ENCODE results near the gene DDX17. TPM values are rescaled to one million over a fixed set of nuclear protein-coding genes. Genes with fewer than 3 reads are reported as not detected.

DDX17 gene
- total RNA-seq, 1 donor: 576 TPM

GRCh38 chr22:38452373-38453065 lies 53.6 kb downstream of the DDX17 start:
- Histone ChIP-seq H3K27me3 (ENCODE audit: insufficient read depth, low read length) (peaks cover 40% of the 10 kb centered on the region), H3K4me1 (ENCODE audit: insufficient read depth, low read length) (peaks cover 8% of the 10 kb centered on the region), H3K9me3 (ENCODE audit: low read depth, low read length) (no peaks in the 10 kb centered on the region), H3K4me3 (ENCODE audit: low read length) (no peak overlapping the region)

- Histone ChIP-seq H3K4me1 (ENCODE audit: insufficient read depth, low read length) (peaks cover 8% of the 10 kb centered on the region), H3K27me3 (ENCODE audit: insufficient read depth, low read length) (peaks cover 33% of the 10 kb centered on the region), H3K9me3 (ENCODE audit: low read depth, low read length) (no peaks in the 10 kb centered on the region), H3K4me3 (ENCODE audit: low read length) (no peak overlapping the region)
These were observed 54.2 kb downstream of the DDX17 start for GRCh38 chr22:38451864-38452263.

- Histone ChIP-seq H3K4me3 (ENCODE audit: low read length) (no peak overlapping the region), H3K27me3 (ENCODE audit: insufficient read depth, low read length) (peaks cover 29% of the 10 kb centered on the region), H3K4me1 (ENCODE audit: insufficient read depth, low read length) (peaks cover 8% of the 10 kb centered on the region), H3K9me3 (ENCODE audit: low read depth, low read length) (no peaks in the 10 kb centered on the region)
These were observed 54.7 kb downstream of the DDX17 start for GRCh38 chr22:38451404-38451803.

DNA sequence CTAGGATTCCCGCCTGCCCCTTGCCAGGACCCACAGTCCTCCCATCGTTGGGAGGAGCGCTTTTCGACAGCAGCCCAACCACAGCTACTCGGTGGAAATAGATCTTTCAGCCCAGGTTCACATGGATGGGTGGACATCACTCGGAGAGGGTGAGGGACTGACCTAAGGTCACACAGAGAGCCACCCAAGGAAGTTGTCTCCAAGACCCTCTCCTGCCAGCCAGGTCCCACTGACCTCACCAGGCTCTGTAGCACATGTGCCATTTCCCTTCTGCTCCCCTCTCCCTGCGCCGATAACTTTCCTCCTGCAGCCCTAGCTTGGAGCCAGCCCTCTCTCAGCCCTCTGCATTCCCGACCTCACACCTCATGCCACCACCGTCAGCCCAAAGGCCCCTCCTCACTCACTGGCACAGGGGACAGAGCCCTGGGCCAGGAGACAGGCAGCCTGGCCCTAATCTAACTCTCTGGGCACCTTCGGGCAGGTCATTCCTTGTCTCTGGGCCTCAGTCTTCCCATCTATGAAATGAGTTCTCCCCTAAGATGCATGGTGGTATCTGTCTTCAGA lies 55.8 kb downstream of the DDX17 start:
- no peak overlapping the region for H3K4me3 ChIP-seq (ENCODE audit: low read length)
- peaks cover 24% of the 10 kb centered on the region for H3K27me3 ChIP-seq (ENCODE audit: insufficient read depth, low read length)
- peaks cover 8% of the 10 kb centered on the region for H3K4me1 ChIP-seq (ENCODE audit: insufficient read depth, low read length)
- H3K9me3 ChIP-seq (ENCODE audit: low read depth, low read length): no peaks in the 10 kb centered on the region

DNA sequence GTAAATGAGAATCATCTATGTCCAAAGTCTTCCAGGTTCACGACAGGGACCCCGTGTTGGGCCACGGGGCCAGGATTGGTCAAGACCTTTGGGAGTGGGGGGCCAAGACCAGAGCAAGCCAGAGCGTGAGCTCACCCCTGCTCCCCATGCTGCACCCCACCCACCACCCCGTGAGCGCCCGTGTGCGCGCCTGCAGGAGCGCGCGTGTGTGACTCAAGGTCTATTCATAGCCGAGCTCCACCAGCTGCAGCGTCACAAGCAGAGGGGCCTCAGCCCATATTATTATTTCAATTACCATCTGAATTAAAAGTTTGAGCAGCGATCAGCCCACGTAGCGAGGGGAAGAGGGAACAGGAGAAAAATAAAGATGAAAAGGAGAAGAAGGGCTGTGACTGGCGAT lies 56.3 kb downstream of the DDX17 start:
- Histone ChIP-seq H3K9me3 (ENCODE audit: low read depth, low read length) (no peaks in the 10 kb centered on the region), H3K4me3 (ENCODE audit: low read length) (no peak overlapping the region), H3K27me3 (ENCODE audit: insufficient read depth, low read length) (peaks cover 24% of the 10 kb centered on the region), H3K4me1 (ENCODE audit: insufficient read depth, low read length) (peaks cover 8% of the 10 kb centered on the region)

- Histone ChIP-seq H3K4me1 (ENCODE audit: insufficient read depth, low read length) (peaks cover 2% of the 10 kb centered on the region), H3K27me3 (ENCODE audit: insufficient read depth, low read length) (peaks cover 20% of the 10 kb centered on the region), H3K4me3 (ENCODE audit: low read length) (no peak overlapping the region), H3K9me3 (ENCODE audit: low read depth, low read length) (no peaks in the 10 kb centered on the region)
These were observed 57.0 kb downstream of the DDX17 start for GRCh38 chr22:38448945-38449745.

GRCh38 chr22:38446018-38446601 lies 60.0 kb downstream of the DDX17 start:
- Histone ChIP-seq H3K4me1 (ENCODE audit: insufficient read depth, low read length) (no peaks in the 10 kb centered on the region), H3K9me3 (ENCODE audit: low read depth, low read length) (no peaks in the 10 kb centered on the region), H3K27me3 (ENCODE audit: insufficient read depth, low read length) (peaks cover 3% of the 10 kb centered on the region), H3K4me3 (ENCODE audit: low read length) (no peak overlapping the region)

DNA sequence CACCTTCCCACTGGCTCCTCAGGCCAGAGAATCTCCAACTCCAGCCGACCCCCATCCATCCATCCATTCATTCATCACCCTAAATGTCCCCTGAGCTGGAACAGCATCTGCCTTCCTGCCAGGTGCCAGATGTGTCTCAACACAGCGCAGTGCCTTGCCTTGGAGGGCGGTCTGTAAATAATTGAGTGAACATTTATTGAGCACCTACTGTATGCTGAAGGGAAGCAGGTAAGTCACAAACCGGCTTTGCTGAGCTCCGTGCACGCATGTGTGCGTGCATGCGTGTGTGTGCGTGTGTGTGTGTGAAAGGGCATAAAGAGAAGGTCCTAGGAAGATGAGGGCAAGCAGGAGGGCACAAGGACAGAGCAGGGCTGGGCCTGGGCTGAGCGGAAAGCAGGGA lies 61.3 kb downstream of the DDX17 start:
- H3K4me1 ChIP-seq (ENCODE audit: insufficient read depth, low read length): no peaks in the 10 kb centered on the region
- no peaks in the 10 kb centered on the region for H3K9me3 ChIP-seq (ENCODE audit: low read depth, low read length)
- no peak overlapping the region for H3K4me3 ChIP-seq (ENCODE audit: low read length)
- H3K27me3 ChIP-seq (ENCODE audit: insufficient read depth, low read length): no peaks in the 10 kb centered on the region

DNA sequence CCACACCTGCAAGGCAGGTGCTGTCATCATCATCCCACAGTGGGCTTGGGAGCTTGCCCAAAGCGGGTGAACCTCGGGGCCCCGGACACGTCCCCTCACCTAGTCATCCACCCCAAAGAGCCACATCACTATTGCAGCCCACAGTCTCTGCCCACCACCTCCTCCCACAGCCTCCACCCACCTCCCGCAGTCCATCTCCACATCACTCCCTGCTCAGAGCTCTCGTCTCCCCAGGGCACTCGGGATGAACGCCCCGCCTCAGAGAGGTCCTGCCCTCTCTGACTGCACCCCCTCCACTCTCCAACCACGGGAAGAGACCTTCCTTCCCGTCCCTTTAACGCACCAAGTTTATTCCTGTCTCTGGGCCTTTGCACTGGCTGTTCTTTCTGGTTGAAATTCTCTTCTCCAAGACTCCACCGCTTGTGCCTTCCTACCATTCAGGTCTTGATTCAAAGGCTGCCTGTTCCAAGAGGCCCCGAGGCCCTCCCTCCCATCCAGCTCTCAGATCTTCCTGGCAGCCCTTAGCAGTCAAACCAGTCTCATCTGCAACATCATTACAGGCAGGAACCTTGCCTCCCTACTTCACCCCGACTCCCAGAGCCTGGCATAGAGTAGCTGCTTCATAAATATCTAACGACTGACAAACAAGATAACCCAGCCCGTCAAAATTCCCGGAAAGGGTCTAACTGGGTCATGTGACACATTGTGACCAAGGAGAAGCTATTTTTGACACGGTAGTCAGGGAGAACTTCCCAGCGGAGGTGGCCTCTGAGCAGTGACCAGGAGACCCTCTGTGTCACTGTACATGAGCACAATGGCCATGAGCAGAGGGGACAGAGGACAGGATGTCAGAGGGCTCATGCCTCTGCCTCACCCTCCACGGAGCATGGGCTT lies 62.2 kb downstream of the DDX17 start:
- no peaks in the 10 kb centered on the region for H3K27me3 ChIP-seq (ENCODE audit: insufficient read depth, low read length)
- H3K4me1 ChIP-seq (ENCODE audit: insufficient read depth, low read length): no peaks in the 10 kb centered on the region
- no peaks in the 10 kb centered on the region for H3K9me3 ChIP-seq (ENCODE audit: low read depth, low read length)
- H3K4me3 ChIP-seq (ENCODE audit: low read length): no peak overlapping the region

DNA sequence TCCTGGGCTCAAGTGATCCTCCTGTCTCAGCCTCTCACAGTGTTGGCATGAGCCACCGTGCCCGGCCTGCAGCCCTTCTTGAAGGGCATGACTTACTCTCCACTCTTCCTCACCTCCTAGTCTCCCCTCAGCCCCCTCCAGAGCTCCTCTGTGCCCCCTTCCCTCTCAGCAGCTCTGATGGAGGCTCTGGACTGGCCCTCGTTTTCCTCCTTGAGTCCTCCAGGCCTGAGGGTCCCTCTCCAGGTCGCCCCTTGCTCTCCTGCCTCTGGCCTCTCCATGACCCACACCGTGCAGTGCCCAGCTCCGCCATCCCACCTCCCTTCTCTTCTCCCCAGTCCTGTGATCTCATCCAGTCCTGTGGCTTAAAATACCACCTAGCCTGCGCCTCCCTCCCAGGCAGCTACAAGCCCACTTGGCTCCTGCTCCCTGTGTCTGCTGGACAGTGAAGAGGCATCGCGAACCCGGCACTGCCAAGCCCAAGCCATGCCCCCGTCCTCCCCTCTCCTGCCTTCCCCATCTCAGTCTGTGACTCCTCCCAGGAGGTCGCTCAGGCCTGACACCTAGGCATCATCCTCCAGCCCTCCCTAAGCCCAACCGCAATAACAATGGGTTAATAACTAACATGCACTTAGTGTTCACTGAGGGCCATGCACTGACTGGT lies 63.0 kb downstream of the DDX17 start:
- Histone ChIP-seq H3K27me3 (ENCODE audit: insufficient read depth, low read length) (no peaks in the 10 kb centered on the region), H3K9me3 (ENCODE audit: low read depth, low read length) (no peaks in the 10 kb centered on the region), H3K4me3 (ENCODE audit: low read length) (no peak overlapping the region), H3K4me1 (ENCODE audit: insufficient read depth, low read length) (no peaks in the 10 kb centered on the region)

- no peaks in the 10 kb centered on the region for H3K4me1 ChIP-seq (ENCODE audit: insufficient read depth, low read length)
- H3K4me3 ChIP-seq (ENCODE audit: low read length): no peak overlapping the region
- no peaks in the 10 kb centered on the region for H3K9me3 ChIP-seq (ENCODE audit: low read depth, low read length)
- no peaks in the 10 kb centered on the region for H3K27me3 ChIP-seq (ENCODE audit: insufficient read depth, low read length)
These were observed 64.4 kb downstream of the DDX17 start for GRCh38 chr22:38441620-38442287.

GRCh38 chr22:38440747-38441350 lies 65.3 kb downstream of the DDX17 start:
- Histone ChIP-seq H3K9me3 (ENCODE audit: low read depth, low read length) (no peaks in the 10 kb centered on the region), H3K4me1 (ENCODE audit: insufficient read depth, low read length) (no peaks in the 10 kb centered on the region), H3K27me3 (ENCODE audit: insufficient read depth, low read length) (no peaks in the 10 kb centered on the region), H3K4me3 (ENCODE audit: low read length) (no peak overlapping the region)

DNA sequence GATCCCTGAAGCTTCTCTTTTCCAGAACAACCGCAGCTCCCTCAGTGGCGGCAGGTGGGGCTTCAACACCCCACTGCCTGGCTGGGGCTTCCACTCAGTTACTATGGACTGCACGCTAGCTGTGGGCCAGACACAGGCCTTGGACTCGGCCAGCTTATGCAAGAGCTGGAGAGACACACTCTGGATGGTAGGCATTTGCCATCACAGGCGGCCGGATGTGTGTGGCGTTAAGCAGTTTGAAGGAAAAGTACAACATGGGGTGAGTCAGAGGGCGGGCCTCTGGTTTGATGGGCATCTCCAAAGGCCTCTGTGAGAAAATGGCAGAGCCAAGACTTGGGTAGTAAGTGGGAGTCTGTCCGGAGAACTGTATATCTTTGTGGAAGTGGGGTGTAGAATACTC lies 68.7 kb downstream of the DDX17 start:
- Histone ChIP-seq H3K4me3 (ENCODE audit: low read length) (no peak overlapping the region), H3K4me1 (ENCODE audit: insufficient read depth, low read length) (no peaks in the 10 kb centered on the region)

More for the DNA sequence above, 68.7 kb downstream of the DDX17 start:
- Histone ChIP-seq H3K9me3 (ENCODE audit: low read depth, low read length) (no peaks in the 10 kb centered on the region), H3K27me3 (ENCODE audit: insufficient read depth, low read length) (no peaks in the 10 kb centered on the region)

All from mononuclear cell (primary cell).